Measurements from ENCODE around the gene KRT76. TPM values are rescaled to one million over a fixed set of nuclear protein-coding genes. Genes with fewer than 3 reads are reported as not detected.

Gene KRT76
- total RNA-seq, 1 experiment from 2014 or later, result not detected

- H3K4me3 ChIP-seq (ENCODE audit: low read depth, low read length), result no peak overlapping the region
- H3K4me1 ChIP-seq, result no peaks in the 10 kb centered on the region
- TF ChIP-seq, protein P1, sequence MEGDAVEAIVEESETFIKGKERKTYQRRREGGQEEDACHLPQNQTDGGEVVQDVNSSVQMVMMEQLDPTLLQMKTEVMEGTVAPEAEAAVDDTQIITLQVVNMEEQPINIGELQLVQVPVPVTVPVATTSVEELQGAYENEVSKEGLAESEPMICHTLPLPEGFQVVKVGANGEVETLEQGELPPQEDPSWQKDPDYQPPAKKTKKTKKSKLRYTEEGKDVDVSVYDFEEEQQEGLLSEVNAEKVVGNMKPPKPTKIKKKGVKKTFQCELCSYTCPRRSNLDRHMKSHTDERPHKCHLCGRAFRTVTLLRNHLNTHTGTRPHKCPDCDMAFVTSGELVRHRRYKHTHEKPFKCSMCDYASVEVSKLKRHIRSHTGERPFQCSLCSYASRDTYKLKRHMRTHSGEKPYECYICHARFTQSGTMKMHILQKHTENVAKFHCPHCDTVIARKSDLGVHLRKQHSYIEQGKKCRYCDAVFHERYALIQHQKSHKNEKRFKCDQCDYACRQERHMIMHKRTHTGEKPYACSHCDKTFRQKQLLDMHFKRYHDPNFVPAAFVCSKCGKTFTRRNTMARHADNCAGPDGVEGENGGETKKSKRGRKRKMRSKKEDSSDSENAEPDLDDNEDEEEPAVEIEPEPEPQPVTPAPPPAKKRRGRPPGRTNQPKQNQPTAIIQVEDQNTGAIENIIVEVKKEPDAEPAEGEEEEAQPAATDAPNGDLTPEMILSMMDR (IDR thresholded peaks at IDR 0.05; ENCODE audit: insufficient read depth in 1 of 2, low read depth in 1 of 2, low read length in 1 of 2, severe bottlenecking in 1 of 2, unreplicated experiment in 1 of 2), result no peak
- Mint-ChIP-seq H3K9me3 (ENCODE audit: unreplicated experiment) (no peaks in the 10 kb centered on the region), H3K36me3 (ENCODE audit: insufficient read depth, unreplicated experiment) (no peaks in the 10 kb centered on the region), H3K4me3 (ENCODE audit: unreplicated experiment) (no peak overlapping the region), H3K27me3 (ENCODE audit: insufficient read depth, unreplicated experiment) (no peaks in the 10 kb centered on the region), H3K27ac (ENCODE audit: unreplicated experiment) (no peak overlapping the region), H3K4me1 (ENCODE audit: low read depth, unreplicated experiment) (no peaks in the 10 kb centered on the region)
- DNase-seq, result no peak
- intact Hi-C loops (cut with micrococcal nuclease; ENCODE audit: unreplicated experiment), result no loop called here
- H3K36me3 ChIP-seq (ENCODE audit: control insufficient read depth, insufficient read depth, low read length), result no peaks in the 10 kb centered on the region
- CTCF ChIA-PET, result interaction anchor here (0.6 kb wide), 1 partner anchor 97 kb away, joined by 8 read pairs; no protein-coding TSS in a partner anchor
- POLR2A ChIA-PET, result no interaction called here
- no peaks in the 10 kb centered on the region for H3K9me3 ChIP-seq
- no TSS peak for BruUV-seq (replicated peaks)
- H3K27me3 ChIP-seq (replicated peaks; ENCODE audit: control insufficient read depth, insufficient read depth, low read length), result no peaks in the 10 kb centered on the region
Measured at GRCh38 chr12:52769354-52769753, 7.8 kb downstream of the KRT76 start.

DNA sequence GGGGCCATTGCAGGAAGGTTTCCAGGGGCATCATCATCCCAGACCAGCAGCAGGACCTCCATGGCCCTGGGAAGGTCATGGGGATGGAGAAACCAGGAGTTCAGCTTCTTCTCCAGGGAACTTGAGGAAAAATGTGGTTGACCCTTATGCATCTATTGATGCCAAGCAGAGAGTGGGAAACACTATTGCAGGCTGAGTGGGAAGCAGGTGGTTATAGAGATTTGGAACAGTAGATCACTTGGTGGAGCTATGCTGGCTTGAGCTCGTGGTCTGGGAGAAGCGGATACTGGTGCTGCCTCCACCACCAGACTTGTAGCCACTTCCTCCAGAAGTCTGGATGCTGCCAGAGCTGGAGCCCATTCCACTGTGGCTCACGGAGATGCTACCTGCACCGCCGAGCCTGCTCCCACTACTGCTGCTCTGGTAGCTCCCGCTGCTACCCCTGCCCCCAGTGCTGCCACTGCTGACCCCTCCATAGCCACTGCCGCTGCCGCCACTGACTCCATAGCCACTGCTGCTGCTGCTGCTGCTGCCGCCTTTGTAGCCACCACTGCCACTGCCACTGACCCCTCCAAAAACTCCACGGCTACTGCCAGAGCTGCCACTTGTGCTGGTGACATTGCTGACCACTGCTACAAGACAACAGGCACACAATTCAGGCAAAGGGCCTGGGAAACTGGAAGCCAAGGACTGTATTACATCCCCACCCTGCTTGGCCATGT is 8.5 kb downstream of the KRT76 start:
- Mint-ChIP-seq H3K9me3 (ENCODE audit: unreplicated experiment) (no peaks in the 10 kb centered on the region), H3K4me1 (ENCODE audit: low read depth, unreplicated experiment) (no peaks in the 10 kb centered on the region), H3K4me3 (ENCODE audit: unreplicated experiment) (no peak overlapping the region), H3K27ac (ENCODE audit: unreplicated experiment) (no peak overlapping the region), H3K36me3 (ENCODE audit: insufficient read depth, unreplicated experiment) (no peaks in the 10 kb centered on the region), H3K27me3 (ENCODE audit: insufficient read depth, unreplicated experiment) (no peaks in the 10 kb centered on the region)
- ChIA-PET POLR2A (no interaction called here), CTCF (no interaction called here)
- H3K4me1 ChIP-seq, result no peaks in the 10 kb centered on the region
- BruUV-seq (replicated peaks), result no TSS peak
- no peaks in the 10 kb centered on the region for H3K36me3 ChIP-seq (ENCODE audit: control insufficient read depth, insufficient read depth, low read length)
- intact Hi-C loops (cut with micrococcal nuclease; ENCODE audit: unreplicated experiment), result no loop called here
- TF ChIP-seq, protein P1 (IDR thresholded peaks at IDR 0.05; ENCODE audit: insufficient read depth in 1 of 2, low read depth in 1 of 2, low read length in 1 of 2, severe bottlenecking in 1 of 2, unreplicated experiment in 1 of 2), result no peak
- no peak overlapping the region for H3K4me3 ChIP-seq (ENCODE audit: low read depth, low read length)
- no peaks in the 10 kb centered on the region for H3K27me3 ChIP-seq (replicated peaks; ENCODE audit: control insufficient read depth, insufficient read depth, low read length)
- no peak for DNase-seq
- no peaks in the 10 kb centered on the region for H3K9me3 ChIP-seq

DNA sequence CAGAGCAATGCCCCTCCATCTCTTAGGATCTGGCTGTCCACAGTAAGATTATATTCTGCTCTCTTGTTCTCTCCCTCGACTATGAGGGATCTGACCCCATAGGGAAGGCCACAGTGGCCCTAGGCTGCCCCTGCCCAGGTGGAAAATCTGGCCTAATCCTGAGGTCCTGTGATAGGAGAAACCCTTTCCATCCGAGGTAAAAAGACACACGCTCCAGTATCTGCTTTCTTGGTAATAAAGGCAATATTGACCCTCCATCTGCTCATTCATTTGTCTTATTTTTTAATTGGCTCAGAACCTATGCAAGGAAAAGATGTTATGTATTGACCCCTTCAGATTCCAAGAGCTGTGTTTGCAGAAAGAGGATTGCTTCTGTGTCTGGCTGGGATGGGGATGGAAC is 9.7 kb downstream of the KRT76 start:
- DNase-seq, result no peak
- Mint-ChIP-seq H3K4me1 (ENCODE audit: low read depth, unreplicated experiment) (no peaks in the 10 kb centered on the region), H3K9me3 (ENCODE audit: unreplicated experiment) (no peaks in the 10 kb centered on the region), H3K36me3 (ENCODE audit: insufficient read depth, unreplicated experiment) (no peaks in the 10 kb centered on the region), H3K27ac (ENCODE audit: unreplicated experiment) (no peak overlapping the region), H3K27me3 (ENCODE audit: insufficient read depth, unreplicated experiment) (no peaks in the 10 kb centered on the region), H3K4me3 (ENCODE audit: unreplicated experiment) (no peak overlapping the region)
- BruUV-seq (replicated peaks), result no TSS peak
- Histone ChIP-seq H3K9me3 (no peaks in the 10 kb centered on the region), H3K4me1 (no peaks in the 10 kb centered on the region), H3K36me3 (ENCODE audit: control insufficient read depth, insufficient read depth, low read length) (no peaks in the 10 kb centered on the region), H3K27me3 (replicated peaks; ENCODE audit: control insufficient read depth, insufficient read depth, low read length) (no peaks in the 10 kb centered on the region), H3K4me3 (ENCODE audit: low read depth, low read length) (no peak overlapping the region)
- TF ChIP-seq, protein P1 (IDR thresholded peaks at IDR 0.05; ENCODE audit: insufficient read depth in 1 of 2, low read depth in 1 of 2, low read length in 1 of 2, severe bottlenecking in 1 of 2, unreplicated experiment in 1 of 2), result no peak
- POLR2A ChIA-PET, result no interaction called here
- CTCF ChIA-PET, result no interaction called here
- intact Hi-C loops (cut with micrococcal nuclease; ENCODE audit: unreplicated experiment), result no loop called here

All from Caco-2 (cell line).